Naive B cell (primary cell): ENCODE measurements around the gene ESR1. TPM values are rescaled to one million over a fixed set of nuclear protein-coding genes. Genes with fewer than 3 reads are reported as not detected.
A peak's percentile ranks its signal among the peaks of the same experiment; 100 is the strongest.
"Not testable (repeated sequence)": the region's sequence is repeated elsewhere in the genome, so short reads cannot be mapped to it uniquely, and the experiment has no call there.

Experiments used
- ATAC-seq, 2 donors: fragments of 150-1000 bp; cut with Tn5 transposase; 2 replicates each; pipeline ENCODE4 v1.10.0; 2021; ENCODE audit warnings: low read depth in 2 of 2, mild to moderate bottlenecking in 2 of 2, moderate library complexity in 2 of 2
- DNase-seq: peaks from one replicate; pipeline ENCODE4 v3.0.0; 2022
- H3K27ac Mint-ChIP-seq, 6 donors: one replicate each; pipeline ENCODE4 v1.8.0; 2020 to 2022; ENCODE audit warnings: mild to moderate bottlenecking in 6 of 6, mixed read lengths in 6 of 6, moderate library complexity in 5 of 6, inconsistent platforms in 2 of 6
- H3K27me3 Mint-ChIP-seq, 3 donors: one replicate each; pipeline ENCODE4 v1.8.0; 2021 to 2022; ENCODE audit warnings: mixed read lengths in 3 of 3, mild to moderate bottlenecking in 1 of 3
- H3K36me3 Mint-ChIP-seq, 2 donors: one replicate each; pipeline ENCODE4 v1.8.0; 2020 to 2022; ENCODE audit warnings: mixed read lengths in 2 of 2, inconsistent platforms in 1 of 2, mild to moderate bottlenecking in 1 of 2
- H3K4me1 Mint-ChIP-seq, 3 donors: one replicate each; pipeline ENCODE4 v1.8.0; 2020 to 2022; ENCODE audit warnings: mixed read lengths in 3 of 3, inconsistent platforms in 1 of 3, mild to moderate bottlenecking in 1 of 3, moderate library complexity in 1 of 3
- H3K4me3 Mint-ChIP-seq, 8 donors: one replicate each; pipeline ENCODE4 v1.8.0; 2020 to 2022; ENCODE audit warnings: mild to moderate bottlenecking in 8 of 8, mixed read lengths in 8 of 8, moderate library complexity in 8 of 8, inconsistent platforms in 2 of 8
- H3K9me3 Mint-ChIP-seq, 7 donors: one replicate each; pipeline ENCODE4 v1.8.0; 2020 to 2022; ENCODE audit warnings: mixed read lengths in 7 of 7, mild to moderate bottlenecking in 5 of 7, inconsistent platforms in 2 of 7, moderate library complexity in 1 of 7
- polyA plus RNA-seq, 6 donors: library from polyadenylated mRNA; unstranded; fragments of 300-500 nt; fragmentation: Illumina TruSeq; gene quantifications; one replicate each; pipeline ENCODE4 v1.2.3, GENCODE V29; 2021; ENCODE audit warnings: low read depth in 6 of 6

Gene ESR1
- polyA plus RNA-seq, 6 donors from 2014 or later: 0.06 to 0.26 (median 0.17) TPM; not detected in 2

GRCh38 chr6:151916075-151916474, 108.6 kb downstream of the ESR1 start:
- no peak overlapping the region for H3K27ac Mint-ChIP-seq
- ATAC-seq (no peak), DNase-seq (no peak)
- H3K27me3 Mint-ChIP-seq: no peaks in the 10 kb centered on the region
- no peaks in the 10 kb centered on the region for H3K4me1 Mint-ChIP-seq
- no peak overlapping the region for H3K4me3 Mint-ChIP-seq
- H3K36me3 Mint-ChIP-seq: no peaks in the 10 kb centered on the region
- peaks cover 0 to 7% (median 0%) of the 10 kb centered on the region in 7 donors for H3K9me3 Mint-ChIP-seq

GRCh38 chr6:151916680-151917164, 109.2 kb downstream of the ESR1 start:
- Mint-ChIP-seq H3K36me3 (peaks cover 0 to 2% of the 10 kb centered on the region in 2 donors), H3K27me3 (no peaks in the 10 kb centered on the region), H3K4me3 (no peak overlapping the region), H3K9me3 (peaks cover 0 to 14% (median 4%) of the 10 kb centered on the region in 7 donors), H3K4me1 (no peaks in the 10 kb centered on the region), H3K27ac (peak overlapping the region in 1 of 6 donors; percentile 18)
- no peak for DNase-seq
- no peak for ATAC-seq

GRCh38 chr6:151917531-151918329, 110.2 kb downstream of the ESR1 start:
- ATAC-seq: no peak
- no peak for DNase-seq
- peaks cover 0 to 4% of the 10 kb centered on the region in 2 donors for H3K36me3 Mint-ChIP-seq
- H3K9me3 Mint-ChIP-seq: peaks cover 0 to 24% (median 7%) of the 10 kb centered on the region in 7 donors
- H3K4me1 Mint-ChIP-seq: no peaks in the 10 kb centered on the region
- H3K27me3 Mint-ChIP-seq: no peaks in the 10 kb centered on the region
- no peak overlapping the region for H3K4me3 Mint-ChIP-seq
- peak overlapping the region in 1 of 6 donors; percentile 9 for H3K27ac Mint-ChIP-seq

GRCh38 chr6:151940307-151940706, 132.8 kb downstream of the ESR1 start:
- H3K9me3 Mint-ChIP-seq: peaks cover 0 to 9% (median 2%) of the 10 kb centered on the region in 7 donors
- H3K27ac Mint-ChIP-seq: no peak overlapping the region
- H3K4me3 Mint-ChIP-seq: no peak overlapping the region
- H3K4me1 Mint-ChIP-seq: no peaks in the 10 kb centered on the region
- peaks cover 0 to 5% of the 10 kb centered on the region in 2 donors for H3K36me3 Mint-ChIP-seq
- DNase-seq (no peak), ATAC-seq (no peak)
- H3K27me3 Mint-ChIP-seq: no peaks in the 10 kb centered on the region

GRCh38 chr6:151948002-151948743, 140.7 kb downstream of the ESR1 start:
- peaks cover 17 to 32% (median 18%) of the 10 kb centered on the region in 3 donors for H3K4me1 Mint-ChIP-seq
- peak overlapping the region in 6 of 8 donors; percentile 41 to 87 (median 74) for H3K4me3 Mint-ChIP-seq
- peak; percentile 42 for DNase-seq
- peaks cover 4 to 14% (median 8%) of the 10 kb centered on the region in 7 donors for H3K9me3 Mint-ChIP-seq
- peaks cover 7 to 10% of the 10 kb centered on the region in 2 donors for H3K36me3 Mint-ChIP-seq
- ATAC-seq: peak; percentile 92 to 96
- no peaks in the 10 kb centered on the region for H3K27me3 Mint-ChIP-seq
- peak overlapping the region in 4 of 6 donors; percentile 43 to 86 (median 72) for H3K27ac Mint-ChIP-seq

GRCh38 chr6:151958332-151958731, 150.8 kb downstream of the ESR1 start:
- Mint-ChIP-seq H3K9me3 (peaks cover 0 to 18% (median 4%) of the 10 kb centered on the region in 7 donors), H3K4me3 (no peak overlapping the region), H3K27ac (no peak overlapping the region), H3K27me3 (peaks cover 4 to 19% (median 7%) of the 10 kb centered on the region in 3 donors), H3K4me1 (peaks cover 0 to 5% (median 0%) of the 10 kb centered on the region in 3 donors), H3K36me3 (peaks cover 0 to 7% of the 10 kb centered on the region in 2 donors)
- DNase-seq (no peak), ATAC-seq (no peak)

- Mint-ChIP-seq H3K27me3 (peaks cover 4 to 19% (median 7%) of the 10 kb centered on the region in 3 donors), H3K4me1 (peaks cover 0 to 5% (median 0%) of the 10 kb centered on the region in 3 donors), H3K9me3 (peaks cover 0 to 18% (median 4%) of the 10 kb centered on the region in 7 donors), H3K27ac (no peak overlapping the region), H3K36me3 (peaks cover 0 to 7% of the 10 kb centered on the region in 2 donors), H3K4me3 (no peak overlapping the region)
- no peak for ATAC-seq
- no peak for DNase-seq
Measured at GRCh38 chr6:151959086-151959485, 151.6 kb downstream of the ESR1 start.

GRCh38 chr6:151961809-151962208, 154.3 kb downstream of the ESR1 start:
- Mint-ChIP-seq H3K27ac (peak overlapping the region in 1 of 6 donors; percentile 40), H3K27me3 (peaks cover 4 to 19% (median 7%) of the 10 kb centered on the region in 3 donors), H3K36me3 (peaks cover 0 to 7% of the 10 kb centered on the region in 2 donors), H3K4me3 (peak overlapping the region in 2 of 8 donors; percentile 2 to 21), H3K9me3 (peaks cover 0 to 18% (median 4%) of the 10 kb centered on the region in 7 donors), H3K4me1 (peaks cover 0 to 5% (median 0%) of the 10 kb centered on the region in 3 donors)
- DNase-seq (no peak), ATAC-seq (no peak)

GRCh38 chr6:151962246-151962846, 154.9 kb downstream of the ESR1 start:
- peaks cover 0 to 7% of the 10 kb centered on the region in 2 donors for H3K36me3 Mint-ChIP-seq
- H3K27ac Mint-ChIP-seq: no peak overlapping the region
- peaks cover 0 to 18% (median 5%) of the 10 kb centered on the region in 7 donors for H3K9me3 Mint-ChIP-seq
- ATAC-seq (no peak), DNase-seq (no peak)
- H3K27me3 Mint-ChIP-seq: peaks cover 4 to 23% (median 7%) of the 10 kb centered on the region in 3 donors
- peaks cover 0 to 5% (median 0%) of the 10 kb centered on the region in 3 donors for H3K4me1 Mint-ChIP-seq
- no peak overlapping the region for H3K4me3 Mint-ChIP-seq

- Mint-ChIP-seq H3K27me3 (peaks cover 7 to 26% (median 7%) of the 10 kb centered on the region in 3 donors), H3K27ac (no peak overlapping the region), H3K36me3 (peaks cover 0 to 7% of the 10 kb centered on the region in 2 donors), H3K4me3 (no peak overlapping the region), H3K4me1 (peaks cover 0 to 5% (median 0%) of the 10 kb centered on the region in 3 donors), H3K9me3 (peaks cover 0 to 18% (median 7%) of the 10 kb centered on the region in 7 donors)
- DNase-seq (no peak), ATAC-seq (no peak)
Measured at GRCh38 chr6:151963001-151963400, 155.5 kb downstream of the ESR1 start.

GRCh38 chr6:151964412-151964811, 156.9 kb downstream of the ESR1 start:
- DNase-seq: not testable (repeated sequence)
- peaks cover 0 to 18% (median 8%) of the 10 kb centered on the region in 7 donors for H3K9me3 Mint-ChIP-seq
- peaks cover 5 to 26% (median 7%) of the 10 kb centered on the region in 3 donors for H3K27me3 Mint-ChIP-seq

GRCh38 chr6:151974061-151974617, 166.7 kb downstream of the ESR1 start:
- no peak overlapping the region for H3K4me3 Mint-ChIP-seq
- H3K4me1 Mint-ChIP-seq: no peaks in the 10 kb centered on the region
- H3K27ac Mint-ChIP-seq: no peak overlapping the region
- peaks cover 5 to 8% (median 7%) of the 10 kb centered on the region in 3 donors for H3K27me3 Mint-ChIP-seq
- DNase-seq (no peak), ATAC-seq (no peak)
- peaks cover 0 to 4% (median 0%) of the 10 kb centered on the region in 7 donors for H3K9me3 Mint-ChIP-seq
- H3K36me3 Mint-ChIP-seq: no peaks in the 10 kb centered on the region

More at GRCh38 chr6:151964412-151964811, 156.9 kb downstream of the ESR1 start:
- ATAC-seq, H3K4me1 Mint-ChIP-seq, H3K4me3 Mint-ChIP-seq, H3K36me3 Mint-ChIP-seq: not testable (repeated sequence)
- H3K27ac Mint-ChIP-seq: peak overlapping the region in 1 of 6 donors; percentile 18
